ENCODE data around the gene GREB1. TPM values are rescaled to one million over a fixed set of nuclear protein-coding genes. Genes with fewer than 3 reads are reported as not detected.

The GREB1 gene
- total and polyA plus RNA-seq, 2 of the 13 experiments (the other 11 are each of a cell fraction or from before 2014, with no cell fraction given) = 31.3 to 61.2 TPM

- no peak for TF ChIP-seq TERF1 (CRISPR knock-in tag; IDR thresholded peaks at IDR 0.05)
- no peak for TF ChIP-seq ZNF782 (CRISPR knock-in tag; IDR thresholded peaks at IDR 0.05; ENCODE audit: borderline replicate concordance)
- TF ChIP-seq NFIB (CRISPR knock-in tag; IDR thresholded peaks at IDR 0.05; ENCODE audit: borderline replicate concordance) = 0 out of 2 replicates have a peak, but pooled peaks have one; percentile 8
- no peak for TF ChIP-seq SP140L (CRISPR knock-in tag; IDR thresholded peaks at IDR 0.05; ENCODE audit: borderline replicate concordance)
- no peak for TF ChIP-seq ZNF781 (CRISPR knock-in tag; IDR thresholded peaks at IDR 0.05; ENCODE audit: borderline replicate concordance, not compliant biosample characterization)
- no peak for TF ChIP-seq GATA4 (IDR thresholded peaks at IDR 0.05; ENCODE audit: borderline replicate concordance, low read depth)
- TF ChIP-seq ZNF512B (CRISPR knock-in tag; IDR thresholded peaks at IDR 0.05; ENCODE audit: borderline replicate concordance) = no peak
- TF ChIP-seq ATF7 (IDR thresholded peaks at IDR 0.05) = no peak
- TF ChIP-seq ATF7 (CRISPR knock-in tag; IDR thresholded peaks at IDR 0.05) = no peak
- TF ChIP-seq ZNF333 (CRISPR knock-in tag; IDR thresholded peaks at IDR 0.05; ENCODE audit: borderline replicate concordance) = 0 out of 2 replicates have a peak, but pooled peaks have one; percentile 52
- no peak for TF ChIP-seq ZNF646 (CRISPR knock-in tag; IDR thresholded peaks at IDR 0.05)
- peak; percentile 57 for TF ChIP-seq AKAP8 (CRISPR knock-in tag; IDR thresholded peaks at IDR 0.05)
- no peak for TF ChIP-seq ZNF605 (CRISPR knock-in tag; IDR thresholded peaks at IDR 0.05)
- TF ChIP-seq ZFP1 (CRISPR knock-in tag; IDR thresholded peaks at IDR 0.05) = no peak
- no peak for TF ChIP-seq TBX2 (CRISPR knock-in tag; IDR thresholded peaks at IDR 0.05; ENCODE audit: borderline replicate concordance)
- no peak for TF ChIP-seq ZNF75D (CRISPR knock-in tag; IDR thresholded peaks at IDR 0.05; ENCODE audit: borderline replicate concordance)
- TF ChIP-seq ZSCAN9 (CRISPR knock-in tag; IDR thresholded peaks at IDR 0.05; ENCODE audit: borderline replicate concordance) = no peak
- no peak for TF ChIP-seq MLLT10 (CRISPR knock-in tag; IDR thresholded peaks at IDR 0.05)
- no peak for TF ChIP-seq MIER2 (CRISPR knock-in tag; IDR thresholded peaks at IDR 0.05)
These were observed 48.2 kb downstream of the GREB1 start (continued) for GRCh38 chr2:11581797-11582611.

Data from HepG2 (cell line).